Measurements from ENCODE around the gene DGKG.

DGKG gene

DNA sequence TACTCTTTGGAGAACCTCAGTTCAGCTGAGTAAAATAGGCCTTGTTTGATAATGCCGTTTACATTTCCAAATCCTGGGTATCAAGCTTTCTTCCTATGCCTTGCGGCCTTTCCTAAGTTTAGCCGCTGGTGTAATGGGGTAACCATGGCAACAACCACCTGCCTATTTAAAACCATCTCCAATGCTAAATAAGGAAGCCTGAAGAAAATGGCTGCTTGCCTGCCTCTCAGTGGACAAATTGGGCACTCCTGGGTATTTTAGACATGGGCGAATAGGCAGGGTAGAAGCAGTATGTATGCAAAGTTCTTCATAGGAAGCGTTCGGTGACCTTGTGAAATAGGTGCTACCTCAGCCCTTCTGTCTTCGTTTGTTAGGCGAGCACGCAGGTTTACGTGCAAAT is 122.7 kb downstream of the DGKG start:
- no peak overlapping the region for H3K4me3 ChIP-seq (ENCODE audit: low read length)
- DNase-seq (ENCODE audit: low read depth) = no peak
- TF ChIP-seq, protein P1, sequence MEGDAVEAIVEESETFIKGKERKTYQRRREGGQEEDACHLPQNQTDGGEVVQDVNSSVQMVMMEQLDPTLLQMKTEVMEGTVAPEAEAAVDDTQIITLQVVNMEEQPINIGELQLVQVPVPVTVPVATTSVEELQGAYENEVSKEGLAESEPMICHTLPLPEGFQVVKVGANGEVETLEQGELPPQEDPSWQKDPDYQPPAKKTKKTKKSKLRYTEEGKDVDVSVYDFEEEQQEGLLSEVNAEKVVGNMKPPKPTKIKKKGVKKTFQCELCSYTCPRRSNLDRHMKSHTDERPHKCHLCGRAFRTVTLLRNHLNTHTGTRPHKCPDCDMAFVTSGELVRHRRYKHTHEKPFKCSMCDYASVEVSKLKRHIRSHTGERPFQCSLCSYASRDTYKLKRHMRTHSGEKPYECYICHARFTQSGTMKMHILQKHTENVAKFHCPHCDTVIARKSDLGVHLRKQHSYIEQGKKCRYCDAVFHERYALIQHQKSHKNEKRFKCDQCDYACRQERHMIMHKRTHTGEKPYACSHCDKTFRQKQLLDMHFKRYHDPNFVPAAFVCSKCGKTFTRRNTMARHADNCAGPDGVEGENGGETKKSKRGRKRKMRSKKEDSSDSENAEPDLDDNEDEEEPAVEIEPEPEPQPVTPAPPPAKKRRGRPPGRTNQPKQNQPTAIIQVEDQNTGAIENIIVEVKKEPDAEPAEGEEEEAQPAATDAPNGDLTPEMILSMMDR (conservative IDR thresholded peaks at IDR 0.05; ENCODE audit: low read depth, low read length) = peak; percentile 44

DNA sequence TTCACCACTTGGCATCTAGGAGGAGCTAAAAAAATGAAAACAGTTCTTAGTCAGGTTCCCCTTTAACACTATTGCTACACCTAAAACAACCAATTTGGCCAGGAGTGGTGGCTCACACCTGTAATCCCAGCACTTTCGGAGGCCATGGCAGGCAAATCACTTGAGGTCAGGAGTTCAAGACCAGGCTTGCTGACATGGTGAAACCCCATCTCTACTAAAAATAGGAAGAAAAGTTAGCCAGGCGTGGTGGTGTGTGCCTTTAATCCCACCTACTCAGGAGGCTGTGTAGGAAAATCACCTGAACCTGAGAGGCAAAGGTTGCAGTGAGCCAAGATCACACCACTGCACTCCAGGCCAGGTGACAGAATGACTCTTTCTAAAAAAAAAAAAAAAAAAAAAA is 124.1 kb downstream of the DGKG start:
- TF ChIP-seq, protein P1 (conservative IDR thresholded peaks at IDR 0.05; ENCODE audit: low read depth, low read length) = no peak
- no peak for DNase-seq (ENCODE audit: low read depth)
- H3K4me3 ChIP-seq (ENCODE audit: low read length) = no peak overlapping the region

- TF ChIP-seq, protein P1 (conservative IDR thresholded peaks at IDR 0.05; ENCODE audit: low read depth, low read length) = no peak
- H3K4me3 ChIP-seq (ENCODE audit: low read length) = no peak overlapping the region
- peak; percentile 82 for DNase-seq (ENCODE audit: low read depth)
Measured at GRCh38 chr3:186236357-186237020, 125.5 kb downstream of the DGKG start.

GRCh38 chr3:186235554-186235953 is 126.5 kb downstream of the DGKG start:
- no peak for DNase-seq (ENCODE audit: low read depth)
- TF ChIP-seq, protein P1 (conservative IDR thresholded peaks at IDR 0.05; ENCODE audit: low read depth, low read length) = no peak
- H3K4me3 ChIP-seq (ENCODE audit: low read length) = no peak overlapping the region

GRCh38 chr3:186234152-186234551 is 127.9 kb downstream of the DGKG start:
- TF ChIP-seq, protein P1 (conservative IDR thresholded peaks at IDR 0.05; ENCODE audit: low read depth, low read length) = no peak

DNA sequence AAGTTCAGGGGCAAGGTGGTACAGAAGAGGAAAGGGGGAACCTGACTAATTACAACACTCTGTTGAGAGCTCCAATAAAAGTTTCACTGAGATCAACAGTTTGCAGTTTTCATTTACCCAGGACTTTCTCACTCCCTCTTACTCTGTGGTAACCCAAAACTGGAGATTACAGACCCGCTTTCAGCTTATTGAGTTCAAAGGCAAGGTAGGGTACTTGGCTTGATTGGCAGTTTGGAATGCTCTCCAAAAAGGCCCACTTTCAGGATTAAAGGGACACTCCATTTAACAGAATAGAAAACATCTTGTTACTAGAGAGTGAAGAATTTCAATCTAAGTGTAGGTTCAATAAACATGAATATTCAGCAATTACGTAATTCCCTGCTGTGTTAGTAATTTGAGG is 135.6 kb downstream of the DGKG start:
- no peak overlapping the region for H3K4me3 ChIP-seq (ENCODE audit: low read length)
- DNase-seq (ENCODE audit: low read depth) = no peak
- TF ChIP-seq, protein P1 (conservative IDR thresholded peaks at IDR 0.05; ENCODE audit: low read depth, low read length) = no peak

More at GRCh38 chr3:186234152-186234551, 127.9 kb downstream of the DGKG start:
- no peak for DNase-seq (ENCODE audit: low read depth)
- H3K4me3 ChIP-seq (ENCODE audit: low read length) = no peak overlapping the region

GRCh38 chr3:186225603-186226002 is 136.4 kb downstream of the DGKG start:
- TF ChIP-seq, protein P1 (conservative IDR thresholded peaks at IDR 0.05; ENCODE audit: low read depth, low read length) = no peak
- DNase-seq (ENCODE audit: low read depth) = no peak
- H3K4me3 ChIP-seq (ENCODE audit: low read length) = no peak overlapping the region

Measured in retinal pigment epithelial cell (primary cell).